Activated CD4-positive, alpha-beta T cell treated with anti-CD3 and anti-CD28 coated beads, Interleukin-2, amount 10 ng/mL, durations not matched to agents 7 days and 5 days (primary cell): Measurements from ENCODE around the gene C5orf63. TPM values are rescaled to one million over a fixed set of nuclear protein-coding genes. Genes with fewer than 3 reads are reported as not detected.
"Not testable (repeated sequence)": the region's sequence is repeated elsewhere in the genome, so short reads cannot be mapped to it uniquely, and the experiment has no call there.

Source experiments
- CTCF ChIA-PET: fragments of 350-600 bp; sonication (Branson Sonifier 250); formaldehyde crosslinking; loops from one replicate; lab custom pipeline; 2021; ENCODE audit warnings: antibody characterized with exemption; lab: Charles Lee
- POLR2A ChIA-PET: fragments of 350-600 bp; sonication (Branson Sonifier 250); formaldehyde crosslinking; loops from one replicate; lab custom pipeline; 2021; ENCODE audit warnings: antibody characterized with exemption; lab: Charles Lee
- DNase-seq: peaks from one replicate; pipeline ENCODE4 v3.0.0-alpha.2; 2020
- H3K27ac Mint-ChIP-seq: one replicate; pipeline ENCODE4 v1.8.0; 2021; ENCODE audit warnings: mild to moderate bottlenecking, moderate library complexity, mixed read lengths
- H3K27me3 Mint-ChIP-seq: one replicate; pipeline ENCODE4 v1.8.0; 2021; ENCODE audit warnings: mixed read lengths
- H3K36me3 Mint-ChIP-seq: one replicate; pipeline ENCODE4 v1.8.0; 2021; ENCODE audit warnings: low read depth, mixed read lengths
- H3K4me1 Mint-ChIP-seq: one replicate; pipeline ENCODE4 v1.8.0; 2021; ENCODE audit warnings: mixed read lengths
- H3K4me3 Mint-ChIP-seq: one replicate; pipeline ENCODE4 v1.8.0; 2021; ENCODE audit warnings: mild to moderate bottlenecking, moderate library complexity, mixed read lengths
- H3K9me3 Mint-ChIP-seq: one replicate; pipeline ENCODE4 v1.8.0; 2021; ENCODE audit warnings: mixed read lengths
- total RNA-seq, 2 experiments: library from RNA; stranded (reverse); gene quantifications; one replicate each; pipeline ENCODE4 v1.2.3, GENCODE V29; 2021

The C5orf63 gene
- total RNA-seq, 2 experiments from 2014 or later, result 9.7 to 10.9 TPM

GRCh38 chr5:127024821-127025220 is 48.5 kb downstream of the C5orf63 start:
- H3K36me3 Mint-ChIP-seq, result no peaks in the 10 kb centered on the region
- no peaks in the 10 kb centered on the region for H3K9me3 Mint-ChIP-seq
- no peak for DNase-seq
- peaks cover 18% of the 10 kb centered on the region for H3K27me3 Mint-ChIP-seq
- H3K27ac Mint-ChIP-seq, result no peak overlapping the region
- POLR2A ChIA-PET, result no interaction called here
- H3K4me1 Mint-ChIP-seq, result peaks cover 12% of the 10 kb centered on the region
- CTCF ChIA-PET, result interaction anchor here (1.2 to 2.1 kb wide), 2 partner anchors 10 to 289 kb away, joined by 3 to 5 read pairs; no protein-coding TSS in a partner anchor
- no peak overlapping the region for H3K4me3 Mint-ChIP-seq

GRCh38 chr5:127023552-127024191 is 49.6 kb downstream of the C5orf63 start:
- H3K9me3 Mint-ChIP-seq, DNase-seq, H3K27ac Mint-ChIP-seq, POLR2A ChIA-PET, H3K36me3 Mint-ChIP-seq, H3K4me3 Mint-ChIP-seq, H3K27me3 Mint-ChIP-seq, H3K4me1 Mint-ChIP-seq: not testable (repeated sequence)
- CTCF ChIA-PET, result interaction anchor here (0.5 to 2.1 kb wide), 2 partner anchors 9 to 17 kb away, joined by 3 to 5 read pairs; no protein-coding TSS in a partner anchor

- ChIA-PET POLR2A (no interaction called here), CTCF (no interaction called here)
- Mint-ChIP-seq H3K36me3 (no peaks in the 10 kb centered on the region), H3K4me1 (no peaks in the 10 kb centered on the region), H3K27ac (no peak overlapping the region), H3K4me3 (no peak overlapping the region), H3K27me3 (peaks cover 6% of the 10 kb centered on the region), H3K9me3 (no peaks in the 10 kb centered on the region)
- DNase-seq, result no peak
Measured at GRCh38 chr5:127022846-127023245, 50.5 kb downstream of the C5orf63 start.

- DNase-seq, result no peak
- Mint-ChIP-seq H3K9me3 (no peaks in the 10 kb centered on the region), H3K27ac (no peak overlapping the region), H3K36me3 (peaks cover 2% of the 10 kb centered on the region), H3K4me1 (no peaks in the 10 kb centered on the region), H3K4me3 (no peak overlapping the region), H3K27me3 (no peaks in the 10 kb centered on the region)
- ChIA-PET CTCF (interaction anchor here (1.0 to 1.6 kb wide), 4 partner anchors 9 to 335 kb away, joined by 3 to 5 read pairs (median 3); no protein-coding TSS in a partner anchor), POLR2A (no interaction called here)
Measured at GRCh38 chr5:127019928-127020327, 53.4 kb downstream of the C5orf63 start.

- H3K4me1 Mint-ChIP-seq, H3K27ac Mint-ChIP-seq, H3K9me3 Mint-ChIP-seq, H3K36me3 Mint-ChIP-seq, H3K4me3 Mint-ChIP-seq, DNase-seq, CTCF ChIA-PET, POLR2A ChIA-PET, H3K27me3 Mint-ChIP-seq: not testable (repeated sequence)
Measured at GRCh38 chr5:127016722-127017121, 56.6 kb downstream of the C5orf63 start.

- Mint-ChIP-seq H3K4me1 (peaks cover 5% of the 10 kb centered on the region), H3K27ac (no peak overlapping the region), H3K36me3 (peaks cover 2% of the 10 kb centered on the region), H3K4me3 (no peak overlapping the region), H3K27me3 (no peaks in the 10 kb centered on the region), H3K9me3 (no peaks in the 10 kb centered on the region)
- DNase-seq, result no peak
- ChIA-PET POLR2A (no interaction called here), CTCF (no interaction called here)
Measured at GRCh38 chr5:127015716-127016115, 57.6 kb downstream of the C5orf63 start.

- Mint-ChIP-seq H3K9me3 (no peaks in the 10 kb centered on the region), H3K4me1 (peaks cover 5% of the 10 kb centered on the region), H3K4me3 (no peak overlapping the region), H3K27me3 (no peaks in the 10 kb centered on the region), H3K36me3 (peaks cover 2% of the 10 kb centered on the region), H3K27ac (no peak overlapping the region)
- ChIA-PET CTCF (interaction anchor here (0.9 to 1.6 kb wide), 2 partner anchors 10 to 12 kb away, joined by 3 to 5 read pairs; no protein-coding TSS in a partner anchor), POLR2A (no interaction called here)
- DNase-seq, result no peak
Measured at GRCh38 chr5:127014573-127014972, 58.7 kb downstream of the C5orf63 start.

GRCh38 chr5:127013407-127013806 is 59.9 kb downstream of the C5orf63 start:
- no peak overlapping the region for H3K27ac Mint-ChIP-seq
- H3K4me3 Mint-ChIP-seq, result no peak overlapping the region
- DNase-seq, result no peak
- peaks cover 2% of the 10 kb centered on the region for H3K36me3 Mint-ChIP-seq
- CTCF ChIA-PET, result no interaction called here
- POLR2A ChIA-PET, result no interaction called here
- peaks cover 5% of the 10 kb centered on the region for H3K4me1 Mint-ChIP-seq
- no peaks in the 10 kb centered on the region for H3K9me3 Mint-ChIP-seq
- no peaks in the 10 kb centered on the region for H3K27me3 Mint-ChIP-seq

- Mint-ChIP-seq H3K27me3 (no peaks in the 10 kb centered on the region), H3K27ac (no peak overlapping the region), H3K4me1 (peaks cover 5% of the 10 kb centered on the region), H3K4me3 (no peak overlapping the region), H3K36me3 (peaks cover 2% of the 10 kb centered on the region), H3K9me3 (no peaks in the 10 kb centered on the region)
- ChIA-PET CTCF (no interaction called here), POLR2A (no interaction called here)
- no peak for DNase-seq
Measured at GRCh38 chr5:127012916-127013315, 60.4 kb downstream of the C5orf63 start.

- Mint-ChIP-seq H3K27me3 (no peaks in the 10 kb centered on the region), H3K36me3 (peaks cover 2% of the 10 kb centered on the region), H3K9me3 (no peaks in the 10 kb centered on the region), H3K27ac (no peak overlapping the region), H3K4me3 (no peak overlapping the region), H3K4me1 (peaks cover 5% of the 10 kb centered on the region)
- no peak for DNase-seq
- ChIA-PET POLR2A (no interaction called here), CTCF (interaction anchor here (0.8 kb wide), 1 partner anchor 17 kb away, joined by 3 read pairs; no protein-coding TSS in a partner anchor)
Measured at GRCh38 chr5:127011961-127012644, 61.2 kb downstream of the C5orf63 start.

- no peaks in the 10 kb centered on the region for H3K27me3 Mint-ChIP-seq
- no peaks in the 10 kb centered on the region for H3K9me3 Mint-ChIP-seq
- H3K4me1 Mint-ChIP-seq, result peaks cover 5% of the 10 kb centered on the region
- ChIA-PET POLR2A (no interaction called here), CTCF (interaction anchor here (0.8 kb wide), 1 partner anchor 18 kb away, joined by 3 read pairs; no protein-coding TSS in a partner anchor)
- H3K4me3 Mint-ChIP-seq, result no peak overlapping the region
- H3K27ac Mint-ChIP-seq, result no peak overlapping the region
- no peak for DNase-seq
- H3K36me3 Mint-ChIP-seq, result no peaks in the 10 kb centered on the region
Measured at GRCh38 chr5:127011153-127011552, 62.1 kb downstream of the C5orf63 start.

- no peak overlapping the region for H3K4me3 Mint-ChIP-seq
Measured at GRCh38 chr5:127010362-127010761, 62.9 kb downstream of the C5orf63 start.

GRCh38 chr5:127009784-127010183 is 63.5 kb downstream of the C5orf63 start:
- ChIA-PET CTCF (no interaction called here), POLR2A (no interaction called here)
- no peak for DNase-seq
- H3K9me3 Mint-ChIP-seq, result no peaks in the 10 kb centered on the region
- H3K4me1 Mint-ChIP-seq, result peaks cover 5% of the 10 kb centered on the region
- no peaks in the 10 kb centered on the region for H3K27me3 Mint-ChIP-seq
- no peak overlapping the region for H3K27ac Mint-ChIP-seq
- H3K4me3 Mint-ChIP-seq, result no peak overlapping the region
- H3K36me3 Mint-ChIP-seq, result no peaks in the 10 kb centered on the region

More at GRCh38 chr5:127010362-127010761, 62.9 kb downstream of the C5orf63 start:
- POLR2A ChIA-PET, result no interaction called here
- DNase-seq, result no peak
- Mint-ChIP-seq H3K4me1 (peaks cover 5% of the 10 kb centered on the region), H3K36me3 (no peaks in the 10 kb centered on the region), H3K9me3 (no peaks in the 10 kb centered on the region), H3K27me3 (no peaks in the 10 kb centered on the region), H3K27ac (no peak overlapping the region)
- CTCF ChIA-PET, result no interaction called here
